Keratinocyte (primary cell): ENCODE results near the gene TRAPPC3L. TPM values are rescaled to one million over a fixed set of nuclear protein-coding genes. Genes with fewer than 3 reads are reported as not detected.

Source experiments
- DNase-seq: peaks from one replicate; pipeline ENCODE4 v3.0.0-alpha.2; 2011; ENCODE audit warnings: low read depth, missing footprints, low spot score
- FAIRE-seq: peaks from 2 replicates; lab custom pipeline; 2011; peaks lifted over from hg19 to GRCh38; lab: Jason Lieb, UNC
- H2AFZ ChIP-seq: 2 replicates; pipeline ENCODE4 v1.6.0; 2012; ENCODE audit warnings: low read length, control low read depth, inconsistent platforms; ENCODE audit not compliant: control insufficient read depth
- H3K27ac ChIP-seq: 2 replicates; pipeline ENCODE4 v1.5.1; 2011; ENCODE audit warnings: low read length; ENCODE audit not compliant: control insufficient read depth, insufficient read depth
- H3K27me3 ChIP-seq: 3 replicates; pipeline ENCODE4 v1.6.0; 2011; ENCODE audit warnings: low read length; ENCODE audit not compliant: control insufficient read depth, insufficient read depth; ENCODE audit errors: extremely low read depth
- H3K36me3 ChIP-seq, 2 experiments: 2 replicates in 1 of 2; 3 replicates in 1 of 2; pipeline ENCODE4 v1.5.1; 2011; ENCODE audit warnings: low read length in 2 of 2, mild to moderate bottlenecking in 1 of 2; ENCODE audit not compliant: control insufficient read depth in 2 of 2, insufficient read depth in 2 of 2; ENCODE audit errors: extremely low read depth in 1 of 2
- H3K4me1 ChIP-seq: 3 replicates; pipeline ENCODE4 v1.5.1; 2011; ENCODE audit warnings: low read length; ENCODE audit not compliant: control insufficient read depth, insufficient read depth; ENCODE audit errors: extremely low read depth
- H3K4me2 ChIP-seq: 3 replicates; pipeline ENCODE4 v1.6.0; 2011; ENCODE audit warnings: low read depth, low read length; ENCODE audit not compliant: control insufficient read depth, insufficient read depth; ENCODE audit errors: extremely low read depth
- H3K4me3 ChIP-seq, 3 experiments: fragments of 200-600 bp in 1 of 3; sonication (generic) in 1 of 3; 2 replicates in 2 of 3; 3 replicates in 1 of 3; pipeline ENCODE4 v1.5.1; 2011 to 2016; ENCODE audit warnings: low read length in 3 of 3, mild to moderate bottlenecking in 3 of 3, control low read depth in 2 of 3, inconsistent platforms in 1 of 3, low read depth in 1 of 3, mixed read lengths in 1 of 3, mixed run types in 1 of 3, moderate library complexity in 1 of 3; ENCODE audit not compliant: control insufficient read depth in 2 of 3, insufficient read depth in 2 of 3; ENCODE audit errors: extremely low read depth in 1 of 3
- H3K79me2 ChIP-seq: 2 replicates; pipeline ENCODE4 v1.6.0; 2012; ENCODE audit warnings: low read length; ENCODE audit not compliant: control insufficient read depth, insufficient read depth
- H3K9ac ChIP-seq: 3 replicates; pipeline ENCODE4 v1.6.0; 2011; ENCODE audit warnings: low read length; ENCODE audit not compliant: control insufficient read depth, insufficient read depth; ENCODE audit errors: extremely low read depth
- H3K9me1 ChIP-seq: 3 replicates; pipeline ENCODE4 v1.6.0; 2011; ENCODE audit warnings: low read length; ENCODE audit not compliant: control insufficient read depth, insufficient read depth; ENCODE audit errors: extremely low read depth
- H3K9me3 ChIP-seq: 2 replicates; pipeline ENCODE4 v1.5.1; 2012; ENCODE audit warnings: low read depth, low read length; ENCODE audit not compliant: control insufficient read depth
- H4K20me1 ChIP-seq: 3 replicates; pipeline ENCODE4 v1.6.0; 2011; ENCODE audit warnings: low read length; ENCODE audit not compliant: control insufficient read depth, insufficient read depth; ENCODE audit errors: extremely low read depth
- EZH2 ChIP-seq: IDR thresholded peaks from one replicate; pipeline ENCODE4 v1.6.1; 2012; ENCODE audit warnings: inconsistent platforms, mild to moderate bottlenecking, low read length, moderate library complexity
- dilution Hi-C: fragments of 300-500 bp; cut with MboI; formaldehyde crosslinking; loops from one replicate; pipeline ENCODE4 v1.7.0; 2020; ENCODE audit warnings: low sequenced_read_pairs; ENCODE audit not compliant: extremely low pct_ligation_motif_present
- polyA plus RNA-seq, 5 experiments: library from polyadenylated mRNA; depleted of rRNA in 3 of 5; stranded (reverse) in 3 of 5; stranded (forward) in 1 of 5; unstranded in 1 of 5; fragments of >200 nt; gene quantifications; 1 replicate in 1 of 5; 2 replicates in 3 of 5; 3 replicates in 1 of 5; pipeline versions ENCODE4 v1.2.1 to v1.2.3, GENCODE V29; 2011 to 2012; ENCODE audit warnings: missing spikeins in 2 of 5, low read depth in 1 of 5, low replicate concordance in 1 of 5
- TF ChIP-seq, protein P1 (sequence below), 3 experiments: IDR thresholded peaks in 1 of 3; conservative IDR thresholded peaks in 1 of 3; optimal IDR thresholded peaks in 1 of 3; 2 replicates in 2 of 3; 3 replicates in 1 of 3; pipeline versions ENCODE3 to v1.5.1; 2011; ENCODE audit warnings: low read length in 3 of 3, mild to moderate bottlenecking in 3 of 3, moderate library complexity in 2 of 3, control low read depth in 1 of 3, inconsistent platforms in 1 of 3; ENCODE audit not compliant: insufficient read depth in 2 of 3; ENCODE audit errors: extremely low read depth in 1 of 3

Gene TRAPPC3L
- polyA plus RNA-seq, 1 donor (not counting 4 experiments of a cell fraction or from before 2014, with no cell fraction given) = 0.31 TPM

- no peaks in the 10 kb centered on the region for H3K9me1 ChIP-seq
- dilution Hi-C loops = no loop called here
- no peaks in the 10 kb centered on the region for H3K36me3 ChIP-seq
- H3K27ac ChIP-seq = no peak overlapping the region
- no peak for FAIRE-seq
- H3K4me1 ChIP-seq = peaks cover 48% of the 10 kb centered on the region
- no peaks in the 10 kb centered on the region for H3K9me3 ChIP-seq
- no peak overlapping the region for H3K9ac ChIP-seq
- no peaks in the 10 kb centered on the region for H3K27me3 ChIP-seq
- H3K79me2 ChIP-seq = no peaks in the 10 kb centered on the region
- H4K20me1 ChIP-seq = no peaks in the 10 kb centered on the region
- no peak overlapping the region for H3K4me3 ChIP-seq
- DNase-seq = no peak
- H3K4me2 ChIP-seq = no peak overlapping the region
- no peak overlapping the region for H2AFZ ChIP-seq
- TF ChIP-seq EZH2 = no peak
- TF ChIP-seq, protein P1, sequence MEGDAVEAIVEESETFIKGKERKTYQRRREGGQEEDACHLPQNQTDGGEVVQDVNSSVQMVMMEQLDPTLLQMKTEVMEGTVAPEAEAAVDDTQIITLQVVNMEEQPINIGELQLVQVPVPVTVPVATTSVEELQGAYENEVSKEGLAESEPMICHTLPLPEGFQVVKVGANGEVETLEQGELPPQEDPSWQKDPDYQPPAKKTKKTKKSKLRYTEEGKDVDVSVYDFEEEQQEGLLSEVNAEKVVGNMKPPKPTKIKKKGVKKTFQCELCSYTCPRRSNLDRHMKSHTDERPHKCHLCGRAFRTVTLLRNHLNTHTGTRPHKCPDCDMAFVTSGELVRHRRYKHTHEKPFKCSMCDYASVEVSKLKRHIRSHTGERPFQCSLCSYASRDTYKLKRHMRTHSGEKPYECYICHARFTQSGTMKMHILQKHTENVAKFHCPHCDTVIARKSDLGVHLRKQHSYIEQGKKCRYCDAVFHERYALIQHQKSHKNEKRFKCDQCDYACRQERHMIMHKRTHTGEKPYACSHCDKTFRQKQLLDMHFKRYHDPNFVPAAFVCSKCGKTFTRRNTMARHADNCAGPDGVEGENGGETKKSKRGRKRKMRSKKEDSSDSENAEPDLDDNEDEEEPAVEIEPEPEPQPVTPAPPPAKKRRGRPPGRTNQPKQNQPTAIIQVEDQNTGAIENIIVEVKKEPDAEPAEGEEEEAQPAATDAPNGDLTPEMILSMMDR (optimal IDR thresholded peaks at IDR 0.05 in 1 of 3, IDR thresholded peaks at IDR 0.05 in 1 of 3, conservative IDR thresholded peaks at IDR 0.05 in 1 of 3; ENCODE audit: extremely low read depth in 1 of 3, insufficient read depth in 2 of 3, low read length in 3 of 3) = no peak
Observed at GRCh38 chr6:116560130-116560529, 14.6 kb upstream of the TRAPPC3L start.

GRCh38 chr6:116557893-116558292 lies 12.4 kb upstream of the TRAPPC3L start:
- no peaks in the 10 kb centered on the region for H3K27me3 ChIP-seq
- DNase-seq = peak; percentile 85
- H3K27ac ChIP-seq = peak overlapping the region; percentile 27
- no peaks in the 10 kb centered on the region for H3K79me2 ChIP-seq
- peaks cover 44% of the 10 kb centered on the region for H3K4me1 ChIP-seq
- H3K36me3 ChIP-seq = no peaks in the 10 kb centered on the region
- H3K9me1 ChIP-seq = no peaks in the 10 kb centered on the region
- no peaks in the 10 kb centered on the region for H3K9me3 ChIP-seq
- H2AFZ ChIP-seq = no peak overlapping the region
- FAIRE-seq = peak; percentile 100
- peak overlapping the region; percentile 11 for H3K4me2 ChIP-seq
- no peaks in the 10 kb centered on the region for H4K20me1 ChIP-seq
- no peak overlapping the region for H3K4me3 ChIP-seq
- dilution Hi-C loops = no loop called here
- no peak overlapping the region for H3K9ac ChIP-seq
- TF ChIP-seq EZH2 = no peak

DNA sequence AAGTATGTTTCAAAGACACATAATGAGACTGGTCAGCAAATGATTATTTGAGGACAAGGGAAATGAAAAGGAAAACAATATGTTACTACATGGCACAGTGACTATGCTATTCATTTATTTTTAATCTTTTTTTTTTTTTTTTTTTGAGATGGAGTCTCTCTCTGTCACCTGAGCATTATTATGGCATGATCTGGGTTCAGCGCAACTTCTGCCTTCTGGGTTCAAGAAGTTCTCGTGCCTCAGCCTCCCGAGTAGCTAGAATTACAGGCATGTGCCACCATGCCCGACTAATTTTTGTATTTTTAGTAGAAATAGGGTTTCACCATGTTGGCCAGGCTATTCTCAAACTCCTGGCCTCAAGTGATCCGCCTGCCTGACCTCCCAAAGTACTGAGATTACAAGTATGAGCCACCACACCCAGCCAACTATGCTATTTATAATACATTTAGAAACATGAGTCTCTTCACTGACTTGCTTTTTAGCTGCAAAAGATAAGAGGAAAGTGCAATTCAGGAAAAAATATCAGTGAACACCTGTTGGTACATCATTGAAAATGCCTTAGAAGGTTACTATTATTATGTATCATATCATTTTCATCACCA lies 11.4 kb upstream of the TRAPPC3L start:
- H3K4me2 ChIP-seq = no peak overlapping the region

More for the DNA sequence above, 11.4 kb upstream of the TRAPPC3L start:
- Histone ChIP-seq H3K9ac (no peak overlapping the region), H3K27ac (peak overlapping the region; percentile 44), H3K36me3 (no peaks in the 10 kb centered on the region), H3K27me3 (no peaks in the 10 kb centered on the region), H3K9me1 (no peaks in the 10 kb centered on the region), H3K79me2 (no peaks in the 10 kb centered on the region), H4K20me1 (no peaks in the 10 kb centered on the region), H3K9me3 (no peaks in the 10 kb centered on the region), H3K4me3 (no peak overlapping the region), H2AFZ (no peak overlapping the region), H3K4me1 (peaks cover 44% of the 10 kb centered on the region)
- DNase-seq (no peak), FAIRE-seq (no peak)
- TF ChIP-seq, protein P1 (optimal IDR thresholded peaks at IDR 0.05 in 1 of 3, IDR thresholded peaks at IDR 0.05 in 1 of 3, conservative IDR thresholded peaks at IDR 0.05 in 1 of 3; ENCODE audit: extremely low read depth in 1 of 3, insufficient read depth in 2 of 3, low read length in 3 of 3) = no peak
- no peak for TF ChIP-seq EZH2
- dilution Hi-C loops = no loop called here
